Activated naive CD8-positive, alpha-beta T cell treated with anti-CD3 and anti-CD28 coated beads, Interleukin-2, amount 10 ng/mL, durations not matched to agents 7 days and 5 days (primary cell): Measurements from ENCODE around the gene ACTG1. TPM values are rescaled to one million over a fixed set of nuclear protein-coding genes. Genes with fewer than 3 reads are reported as not detected.
A peak's percentile ranks its signal among the peaks of the same experiment; 100 is the strongest.

ENCODE experiments used
- ATAC-seq: fragments of 150-1000 bp; cut with Tn5 transposase; one replicate; pipeline ENCODE4 v1.10.0; 2021; ENCODE audit warnings: low read depth, moderate library complexity
- POLR2A ChIA-PET: fragments of 350-600 bp; sonication (Branson Sonifier 250); formaldehyde crosslinking; loops from one replicate; lab custom pipeline; 2021; ENCODE audit warnings: antibody characterized with exemption; lab: Charles Lee
- DNase-seq: peaks from one replicate; pipeline ENCODE4 v3.0.0; 2021
- H3K27ac Mint-ChIP-seq: one replicate; pipeline ENCODE4 v1.8.0; 2022; ENCODE audit warnings: mild to moderate bottlenecking, mixed read lengths
- H3K27me3 Mint-ChIP-seq: one replicate; pipeline ENCODE4 v1.8.0; 2022; ENCODE audit warnings: mild to moderate bottlenecking, moderate library complexity, mixed read lengths
- H3K36me3 Mint-ChIP-seq: one replicate; pipeline ENCODE4 v1.8.0; 2021; ENCODE audit warnings: mild to moderate bottlenecking, mixed read lengths
- H3K4me1 Mint-ChIP-seq: one replicate; pipeline ENCODE4 v1.8.0; 2021; ENCODE audit warnings: mixed read lengths
- H3K4me3 Mint-ChIP-seq: one replicate; pipeline ENCODE4 v1.8.0; 2022; ENCODE audit warnings: mild to moderate bottlenecking, moderate library complexity, mixed read lengths
- H3K9me3 Mint-ChIP-seq: one replicate; pipeline ENCODE4 v1.8.0; 2021; ENCODE audit warnings: mixed read lengths
- total RNA-seq, 2 experiments: library from RNA; stranded (reverse); gene quantifications; one replicate each; pipeline ENCODE4 v1.2.3, GENCODE V29; 2021

ACTG1 gene
- 1,000 to 10,000 TPM; 2,936 to 3,174 TPM for total RNA-seq

- Mint-ChIP-seq H3K4me1 (peaks cover 28% of the 10 kb centered on the region), H3K4me3 (peak within 1 kb of the TSS; percentile 93)
- POLR2A ChIA-PET: interaction anchor here (0.7 to 6.9 kb wide), 19 partner anchors 10 to 586 kb away, joined by 3 to 50 read pairs (median 4); partner anchors contain the start of genes ARL16, CEP131, FAAP100 and FASN
Observed at GRCh38 chr17:81512562-81513371, at the start of gene ACTG1. Gene ACTG1, minus strand, starts transcription at chr17:81512799. Its CDS starts 445 bp downstream, at chr17:81512354.

GRCh38 chr17:81561494-81561885 is 48.9 kb upstream of the ACTG1 start:
- H3K27ac Mint-ChIP-seq: no peak overlapping the region
- H3K36me3 Mint-ChIP-seq: peaks cover 20% of the 10 kb centered on the region

More at GRCh38 chr17:81512562-81513371, at the start of gene ACTG1:
- H3K27me3 Mint-ChIP-seq: no peaks in the 10 kb centered on the region
- H3K36me3 Mint-ChIP-seq: peaks cover 42% of the 10 kb centered on the region
- ATAC-seq: peak; percentile 49
- peak within 1 kb of the TSS; percentile 90 for H3K27ac Mint-ChIP-seq
- H3K9me3 Mint-ChIP-seq: no peaks in the 10 kb centered on the region
- DNase-seq: peak; percentile 93

GRCh38 chr17:81558941-81559806 is 46.6 kb upstream of the ACTG1 start:
- POLR2A ChIA-PET: no interaction called here
- Mint-ChIP-seq H3K27me3 (no peaks in the 10 kb centered on the region), H3K4me1 (peaks cover 3% of the 10 kb centered on the region), H3K27ac (no peak overlapping the region), H3K36me3 (peaks cover 10% of the 10 kb centered on the region), H3K9me3 (no peaks in the 10 kb centered on the region), H3K4me3 (no peak overlapping the region)
- no peak for ATAC-seq
- no peak for DNase-seq

More at GRCh38 chr17:81561494-81561885, 48.9 kb upstream of the ACTG1 start:
- Mint-ChIP-seq H3K9me3 (no peaks in the 10 kb centered on the region), H3K4me1 (no peaks in the 10 kb centered on the region), H3K27me3 (no peaks in the 10 kb centered on the region), H3K4me3 (no peak overlapping the region)
- DNase-seq (no peak), ATAC-seq (no peak)
- POLR2A ChIA-PET: no interaction called here

GRCh38 chr17:81558115-81558468 is 45.5 kb upstream of the ACTG1 start:
- Mint-ChIP-seq H3K27ac (no peak overlapping the region), H3K27me3 (no peaks in the 10 kb centered on the region), H3K9me3 (no peaks in the 10 kb centered on the region), H3K4me3 (no peak overlapping the region), H3K36me3 (peaks cover 10% of the 10 kb centered on the region), H3K4me1 (peaks cover 12% of the 10 kb centered on the region)
- ATAC-seq (no peak), DNase-seq (no peak)
- POLR2A ChIA-PET: no interaction called here

- Mint-ChIP-seq H3K27ac (peak overlapping the region; percentile 8), H3K4me3 (no peak overlapping the region)
Observed at GRCh38 chr17:81557276-81558114, 44.9 kb upstream of the ACTG1 start.

GRCh38 chr17:81556863-81557262 is 44.3 kb upstream of the ACTG1 start:
- no peak for DNase-seq
- Mint-ChIP-seq H3K9me3 (no peaks in the 10 kb centered on the region), H3K27ac (peak overlapping the region; percentile 8), H3K36me3 (peaks cover 6% of the 10 kb centered on the region), H3K4me1 (peaks cover 12% of the 10 kb centered on the region), H3K27me3 (no peaks in the 10 kb centered on the region), H3K4me3 (no peak overlapping the region)
- ATAC-seq: no peak
- POLR2A ChIA-PET: no interaction called here

More at GRCh38 chr17:81557276-81558114, 44.9 kb upstream of the ACTG1 start:
- Mint-ChIP-seq H3K4me1 (peaks cover 12% of the 10 kb centered on the region), H3K36me3 (peaks cover 8% of the 10 kb centered on the region), H3K9me3 (no peaks in the 10 kb centered on the region), H3K27me3 (no peaks in the 10 kb centered on the region)
- POLR2A ChIA-PET: no interaction called here
- DNase-seq (no peak), ATAC-seq (no peak)

GRCh38 chr17:81556175-81556691 is 43.6 kb upstream of the ACTG1 start:
- H3K4me1 Mint-ChIP-seq: peaks cover 16% of the 10 kb centered on the region
- POLR2A ChIA-PET: no interaction called here
- ATAC-seq (no peak), DNase-seq (no peak)
- H3K27ac Mint-ChIP-seq: no peak overlapping the region
- H3K27me3 Mint-ChIP-seq: no peaks in the 10 kb centered on the region
- H3K9me3 Mint-ChIP-seq: no peaks in the 10 kb centered on the region
- H3K36me3 Mint-ChIP-seq: peaks cover 6% of the 10 kb centered on the region
- H3K4me3 Mint-ChIP-seq: no peak overlapping the region

- H3K27ac Mint-ChIP-seq: peak overlapping the region; percentile 88
- DNase-seq: no peak
- H3K9me3 Mint-ChIP-seq: no peaks in the 10 kb centered on the region
- peaks cover 8% of the 10 kb centered on the region for H3K36me3 Mint-ChIP-seq
- peak; percentile 1 for ATAC-seq
- POLR2A ChIA-PET: interaction anchor here (0.7 to 3.2 kb wide), 4 partner anchors 40 to 286 kb away, joined by 3 to 50 read pairs (median 4); partner anchors contain the start of gene ACTG1
- H3K4me1 Mint-ChIP-seq: peaks cover 19% of the 10 kb centered on the region
- peak overlapping the region; percentile 87 for H3K4me3 Mint-ChIP-seq
- H3K27me3 Mint-ChIP-seq: no peaks in the 10 kb centered on the region
Observed at GRCh38 chr17:81553616-81554181, 41.1 kb upstream of the ACTG1 start.

- peak overlapping the region; percentile 87 for H3K4me3 Mint-ChIP-seq
- peak; percentile 73 for DNase-seq
- no peaks in the 10 kb centered on the region for H3K27me3 Mint-ChIP-seq
- H3K4me1 Mint-ChIP-seq: peaks cover 19% of the 10 kb centered on the region
- H3K9me3 Mint-ChIP-seq: no peaks in the 10 kb centered on the region
- POLR2A ChIA-PET: interaction anchor here (0.7 to 3.2 kb wide), 8 partner anchors 14 to 314 kb away, joined by 3 to 50 read pairs (median 6); partner anchors contain the start of genes ACTG1, NDUFAF8 and TEPSIN
- peak overlapping the region; percentile 88 for H3K27ac Mint-ChIP-seq
- peak; percentile 77 for ATAC-seq
- peaks cover 7% of the 10 kb centered on the region for H3K36me3 Mint-ChIP-seq
Observed at GRCh38 chr17:81553018-81553615, 40.5 kb upstream of the ACTG1 start.

- H3K27ac Mint-ChIP-seq: peak within 1 kb of the TSS; percentile 88
- ATAC-seq (peak; percentile 56), DNase-seq (peak; percentile 93)
- POLR2A ChIA-PET: interaction anchor here (0.6 to 3.2 kb wide), 14 partner anchors 9 to 313 kb away, joined by 3 to 50 read pairs (median 6); partner anchors contain the start of genes ACTG1, CCDC137, NDUFAF8 and OXLD1
- no peaks in the 10 kb centered on the region for H3K9me3 Mint-ChIP-seq
- peaks cover 7% of the 10 kb centered on the region for H3K36me3 Mint-ChIP-seq
- peak within 1 kb of the TSS; percentile 88 for H3K4me3 Mint-ChIP-seq
- H3K27me3 Mint-ChIP-seq: no peaks in the 10 kb centered on the region
- H3K4me1 Mint-ChIP-seq: peaks cover 19% of the 10 kb centered on the region
Observed at GRCh38 chr17:81552244-81553017, 39.8 kb upstream of the ACTG1 start, which contains the start of gene FAAP100. Gene FAAP100, minus strand, starts transcription at chr17:81552353. Its CDS starts 23 bp downstream, at chr17:81552330.
